ENCODE data around the gene CDC16.

DNA sequence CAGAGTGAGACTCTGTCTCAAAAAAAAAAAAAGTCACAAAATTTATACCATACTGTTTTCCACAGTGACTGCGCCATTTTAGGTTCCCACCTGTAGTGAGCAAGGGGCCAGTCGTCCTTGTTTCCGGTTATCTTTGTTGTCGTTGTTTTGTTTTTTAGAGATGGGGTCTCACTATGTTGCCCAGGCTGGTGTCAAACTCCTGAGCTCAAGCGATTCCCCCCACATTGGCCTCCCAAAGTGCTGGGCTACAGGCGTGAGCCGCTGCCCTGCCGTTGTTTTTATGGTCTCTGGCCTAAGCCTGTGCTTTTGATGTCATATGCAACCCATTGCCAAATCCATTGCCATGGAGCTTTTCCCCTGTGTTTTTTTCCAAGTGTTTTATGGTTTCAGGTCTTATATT is 50.0 kb downstream of the CDC16 start:
- no peak for TF ChIP-seq CTCF (IDR thresholded peaks at IDR 0.05; ENCODE audit: low read depth, low read length)
- no peak for TF ChIP-seq EZH2phosphoT487 (IDR thresholded peaks at IDR 0.05; ENCODE audit: low read depth)

Measured in OCI-LY3 (cell line).